IPS-18c (cell line): ENCODE results near the gene OTUD3.
A peak's percentile ranks its signal among the peaks of the same experiment; 100 is the strongest.
"Not testable (repeated sequence)": the region's sequence is repeated elsewhere in the genome, so short reads cannot be mapped to it uniquely, and the experiment has no call there.

Source experiments
- H3K4me3 ChIP-seq: 2 replicates; pipeline ENCODE4 v1.7.0; 2013; ENCODE audit warnings: low read depth, mild to moderate bottlenecking, low read length, moderate library complexity; ENCODE audit not compliant: insufficient read depth
- H3K9me3 ChIP-seq: one replicate; pipeline ENCODE4 v1.6.1; 2013; ENCODE audit warnings: mild to moderate bottlenecking, low read length, moderate library complexity; ENCODE audit not compliant: control insufficient read depth, insufficient read depth

The OTUD3 gene, protein sequence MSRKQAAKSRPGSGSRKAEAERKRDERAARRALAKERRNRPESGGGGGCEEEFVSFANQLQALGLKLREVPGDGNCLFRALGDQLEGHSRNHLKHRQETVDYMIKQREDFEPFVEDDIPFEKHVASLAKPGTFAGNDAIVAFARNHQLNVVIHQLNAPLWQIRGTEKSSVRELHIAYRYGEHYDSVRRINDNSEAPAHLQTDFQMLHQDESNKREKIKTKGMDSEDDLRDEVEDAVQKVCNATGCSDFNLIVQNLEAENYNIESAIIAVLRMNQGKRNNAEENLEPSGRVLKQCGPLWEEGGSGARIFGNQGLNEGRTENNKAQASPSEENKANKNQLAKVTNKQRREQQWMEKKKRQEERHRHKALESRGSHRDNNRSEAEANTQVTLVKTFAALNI

DNA sequence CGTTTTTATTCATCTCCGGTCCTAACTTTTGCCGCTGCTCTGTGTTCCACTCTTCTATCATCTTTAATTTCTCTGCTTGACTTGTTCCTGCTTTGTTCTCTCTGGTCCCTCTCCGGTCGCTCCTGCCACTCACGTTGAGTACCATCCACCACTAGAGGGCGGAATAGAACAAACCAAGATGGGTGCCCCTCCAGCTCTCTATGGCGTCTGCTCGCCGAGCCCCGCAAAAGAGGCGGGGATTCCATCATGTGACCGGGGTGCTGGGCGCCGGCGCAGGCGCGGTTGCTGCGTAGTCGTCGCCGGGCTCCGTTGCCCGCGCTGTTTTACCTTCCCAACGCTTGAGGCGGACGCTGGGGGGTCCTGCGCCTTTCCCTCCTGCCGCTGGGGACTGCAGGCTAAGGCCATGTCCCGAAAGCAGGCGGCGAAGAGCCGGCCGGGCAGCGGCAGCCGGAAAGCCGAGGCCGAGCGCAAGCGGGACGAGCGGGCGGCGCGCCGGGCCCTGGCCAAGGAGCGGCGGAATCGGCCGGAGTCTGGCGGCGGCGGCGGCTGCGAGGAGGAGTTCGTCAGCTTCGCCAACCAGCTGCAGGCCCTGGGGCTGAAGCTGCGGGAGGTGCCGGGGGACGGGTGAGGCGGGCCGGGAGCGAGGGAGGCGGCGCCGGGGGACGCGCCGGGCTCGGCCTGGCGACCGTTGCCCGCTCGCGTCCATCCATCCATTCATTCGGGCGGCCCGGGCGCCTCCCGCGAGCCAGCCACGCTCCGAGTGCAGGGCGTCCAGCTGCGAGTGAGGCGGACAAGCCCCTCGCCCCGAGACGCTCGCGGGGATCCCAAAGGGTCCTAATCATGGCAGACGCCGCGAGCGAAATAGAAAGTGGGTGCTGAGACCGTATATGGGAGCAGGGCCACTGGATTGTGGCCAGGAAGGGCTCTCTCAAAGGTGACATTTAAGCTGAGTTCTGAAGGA, at the start of gene OTUD3:
TSS of gene OTUD3 (plus strand) at position 285 of the 961 bp plus-strand sequence. CDS start at position 404, 119 bp downstream.
- peak within 1 kb of the TSS; percentile 93 for H3K4me3 ChIP-seq
- peaks cover 2% of the 10 kb centered on the region for H3K9me3 ChIP-seq

DNA sequence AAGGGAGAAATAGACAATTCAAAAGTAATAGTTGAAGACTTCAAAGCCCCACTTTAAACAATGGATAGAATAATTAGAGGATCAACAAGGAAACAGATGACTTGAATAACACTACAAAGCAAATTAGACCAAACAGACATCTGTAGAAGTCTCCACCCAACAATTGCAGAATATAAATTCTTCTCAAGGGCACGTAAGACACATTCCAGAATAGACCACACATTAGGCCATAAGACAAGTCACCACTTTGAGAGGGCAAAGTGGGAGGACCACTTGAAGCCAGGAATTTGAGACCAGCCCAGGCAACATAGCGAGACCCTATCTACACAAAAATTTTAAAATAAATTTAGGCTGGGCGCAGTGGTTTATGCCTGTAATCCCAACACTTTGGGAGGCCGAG, 46.6 kb upstream of the OTUD3 start:
- H3K9me3 ChIP-seq = peaks cover 3% of the 10 kb centered on the region
- H3K4me3 ChIP-seq = no peak overlapping the region

DNA sequence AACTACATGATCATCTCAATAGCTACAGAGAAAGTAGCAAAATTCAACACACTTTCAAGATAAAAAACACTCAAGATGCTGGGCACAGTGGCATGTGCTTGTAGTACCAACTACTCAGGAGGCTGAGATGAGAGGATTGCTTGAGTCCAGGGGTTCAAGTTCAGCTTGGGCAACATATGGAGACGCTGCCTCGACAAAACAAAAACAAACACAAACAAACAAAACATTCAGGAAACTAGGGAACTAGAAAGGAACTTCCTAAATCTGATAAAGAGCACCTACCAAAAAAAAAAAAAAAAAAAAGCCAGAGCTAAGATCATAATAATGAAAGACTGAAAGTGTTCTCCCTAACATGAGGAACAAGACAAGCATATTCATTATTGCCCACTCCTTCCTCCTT, 44.3 kb upstream of the OTUD3 start:
- no peaks in the 10 kb centered on the region for H3K9me3 ChIP-seq
- no peak overlapping the region for H3K4me3 ChIP-seq

DNA sequence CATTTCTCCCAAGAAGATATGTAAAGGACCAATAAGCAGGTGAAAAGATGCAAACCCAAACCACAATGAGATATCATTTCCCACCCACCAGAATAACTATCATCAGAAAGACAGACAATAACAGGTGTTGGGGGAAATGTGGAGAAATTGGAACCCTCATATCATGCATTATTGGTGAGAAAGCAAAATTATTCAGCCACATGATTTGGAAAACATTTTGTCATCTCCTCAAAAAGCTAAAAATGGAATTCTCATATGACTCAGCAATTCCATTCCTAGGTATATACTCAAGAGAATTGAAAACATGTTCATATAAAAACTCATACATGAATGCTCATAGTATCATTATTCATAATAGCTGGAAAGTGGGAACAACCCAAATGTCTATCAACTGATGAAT, 42.0 kb upstream of the OTUD3 start:
- H3K9me3 ChIP-seq = no peaks in the 10 kb centered on the region
- no peak overlapping the region for H3K4me3 ChIP-seq

DNA sequence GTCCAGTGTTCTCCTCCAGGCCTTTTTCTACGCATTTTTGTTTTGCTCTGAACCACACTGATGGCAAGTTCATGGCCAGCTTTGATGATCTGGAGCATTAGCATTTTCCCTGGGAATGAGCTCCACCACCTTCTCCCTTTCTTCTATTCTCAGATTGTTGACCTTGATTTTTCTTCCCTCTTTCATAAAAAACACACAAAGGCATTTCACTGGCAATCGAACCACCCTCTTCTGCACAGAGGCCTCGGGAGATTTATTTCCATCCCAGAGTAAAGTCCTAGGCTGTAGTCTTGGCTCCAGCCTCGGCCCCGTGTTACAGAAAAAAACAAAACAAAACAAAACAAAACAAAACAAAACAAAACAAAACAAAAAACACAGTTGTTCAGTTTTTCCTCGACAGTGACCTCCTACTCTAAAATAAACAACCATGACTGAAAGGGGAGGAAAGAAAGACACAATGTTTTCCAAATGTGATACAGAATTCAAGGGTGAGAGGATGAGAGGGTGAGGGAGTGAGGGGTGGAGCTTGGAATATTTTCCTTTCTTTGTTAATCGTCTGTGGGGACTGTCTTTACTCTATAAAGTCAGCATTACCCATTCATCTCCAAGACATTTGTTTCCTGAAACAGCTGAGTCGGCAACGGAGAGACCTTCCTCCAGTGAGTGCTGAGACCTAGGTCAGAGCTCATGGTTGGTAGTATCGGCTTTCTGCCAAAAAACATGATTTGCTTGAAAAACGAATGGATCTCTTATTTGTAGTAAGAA, 37.3 kb upstream of the OTUD3 start:
- H3K9me3 ChIP-seq = no peaks in the 10 kb centered on the region
- no peak overlapping the region for H3K4me3 ChIP-seq

DNA sequence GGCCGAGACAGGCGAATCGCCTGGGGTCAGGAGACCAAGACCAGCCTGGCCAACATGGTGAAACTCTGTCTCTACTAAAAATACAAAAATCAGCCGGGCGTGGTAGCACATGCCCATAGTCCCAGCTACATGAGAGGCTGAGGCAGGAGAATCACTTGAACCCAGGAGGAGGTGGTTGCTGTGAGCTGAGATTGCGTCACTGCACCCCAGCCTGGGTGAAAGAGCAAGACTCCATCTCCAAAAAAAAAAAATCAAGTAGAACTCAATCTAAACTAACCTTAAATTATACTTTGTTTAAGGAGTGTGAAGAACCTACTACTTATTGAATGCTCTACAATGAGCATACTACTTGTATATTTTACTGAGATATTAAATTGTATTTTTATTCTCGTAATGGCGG, 36.6 kb upstream of the OTUD3 start:
- H3K4me3 ChIP-seq = no peak overlapping the region
- no peaks in the 10 kb centered on the region for H3K9me3 ChIP-seq

DNA sequence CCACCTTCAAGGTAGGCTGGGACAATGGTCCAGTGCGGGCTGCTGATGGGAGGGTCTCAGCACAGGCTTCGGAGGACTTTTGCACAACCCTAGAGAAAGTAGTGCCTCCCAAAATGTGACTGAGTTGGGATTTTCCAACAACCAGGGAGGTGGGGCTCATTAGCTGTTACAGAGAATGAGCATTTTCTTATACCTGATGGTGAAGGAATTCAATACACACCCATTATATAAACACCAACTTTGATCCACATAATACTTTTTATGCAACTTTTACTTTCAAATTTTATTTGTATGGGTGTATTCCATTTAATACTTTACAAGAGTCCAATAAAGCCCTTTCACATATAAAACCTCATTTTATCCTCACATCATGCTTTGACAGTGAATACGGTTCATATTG, 35.9 kb upstream of the OTUD3 start:
- Histone ChIP-seq H3K9me3 (no peaks in the 10 kb centered on the region), H3K4me3 (no peak overlapping the region)

DNA sequence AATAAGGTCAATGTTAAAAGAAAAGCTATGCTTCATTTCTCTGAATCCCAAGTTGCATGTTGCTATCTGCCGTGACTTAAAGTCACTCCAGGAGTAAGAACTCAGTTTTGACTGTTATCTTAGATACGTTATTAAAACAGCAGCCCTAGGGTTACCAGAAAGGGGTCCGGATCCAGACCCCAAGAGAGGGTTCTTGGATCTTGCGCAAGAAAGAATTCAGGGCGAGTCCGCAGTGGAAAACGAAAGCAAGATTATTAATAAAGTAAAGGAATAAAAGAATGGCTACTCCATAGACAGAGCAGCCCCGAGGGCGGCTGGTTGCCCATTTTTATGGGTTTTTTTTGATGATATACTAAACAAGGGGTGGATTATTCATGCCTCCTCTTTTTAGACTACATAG, 34.9 kb upstream of the OTUD3 start:
- H3K4me3 ChIP-seq, H3K9me3 ChIP-seq: not testable (repeated sequence)

DNA sequence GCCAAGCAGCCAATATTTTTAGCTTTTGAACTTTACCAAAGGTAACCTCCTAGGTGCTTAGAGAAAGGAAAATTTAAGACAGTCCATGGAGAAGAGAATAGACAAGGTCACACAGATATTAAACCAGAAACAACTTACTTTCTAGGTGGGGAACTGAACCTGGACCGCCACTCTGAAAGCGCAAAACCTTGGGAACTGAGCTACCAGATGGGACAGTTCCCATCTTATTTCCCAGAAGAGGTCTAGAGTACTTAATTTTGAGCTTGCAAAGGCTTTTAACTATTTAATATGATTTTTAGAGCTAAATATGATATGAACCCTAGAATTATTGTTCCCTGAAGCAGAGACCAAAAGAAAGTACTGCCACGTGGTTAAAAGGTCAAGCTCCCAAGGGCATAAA, 32.9 kb upstream of the OTUD3 start:
- H3K9me3 ChIP-seq, H3K4me3 ChIP-seq: not testable (repeated sequence)

DNA sequence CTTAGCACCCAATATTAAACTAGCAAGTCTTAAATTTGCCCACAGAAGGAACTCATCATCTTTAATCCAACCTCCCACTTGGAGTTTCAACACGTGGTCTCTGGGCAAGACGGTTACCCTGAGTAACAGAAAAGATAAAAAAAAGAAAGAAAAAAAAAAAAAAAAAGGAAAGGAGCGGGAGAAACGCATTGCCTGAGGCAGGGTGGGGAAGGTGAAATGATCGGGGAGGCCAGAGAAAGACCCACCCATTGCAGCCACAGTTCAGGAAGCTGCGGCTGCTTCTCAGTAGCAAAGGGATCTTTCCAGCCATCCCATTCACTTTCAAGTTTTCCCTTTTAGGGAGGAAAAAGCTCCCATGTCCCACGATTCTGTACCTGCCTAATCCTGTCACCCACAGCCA, 32.0 kb upstream of the OTUD3 start:
- H3K4me3 ChIP-seq = no peak overlapping the region
- H3K9me3 ChIP-seq = no peaks in the 10 kb centered on the region

DNA sequence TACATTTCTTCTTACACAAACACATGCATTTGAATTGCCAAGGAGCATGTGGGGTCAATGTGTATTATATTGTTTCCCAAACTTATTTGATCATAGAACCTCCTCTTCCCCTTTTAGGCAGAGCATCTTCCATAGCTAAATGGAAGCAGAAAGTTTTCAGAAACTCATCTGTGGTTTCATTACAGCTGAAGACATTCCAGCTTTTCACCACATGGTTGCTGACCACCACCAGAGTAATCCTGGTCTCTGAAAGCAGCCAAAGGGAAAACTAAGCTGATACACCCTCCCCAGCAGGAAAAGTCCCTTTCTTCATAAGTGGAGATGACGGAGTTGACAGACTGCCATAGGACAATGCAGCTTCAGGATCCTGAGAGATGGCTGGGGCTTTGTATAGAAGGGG, 30.2 kb upstream of the OTUD3 start:
- Histone ChIP-seq H3K4me3 (no peak overlapping the region), H3K9me3 (no peaks in the 10 kb centered on the region)

DNA sequence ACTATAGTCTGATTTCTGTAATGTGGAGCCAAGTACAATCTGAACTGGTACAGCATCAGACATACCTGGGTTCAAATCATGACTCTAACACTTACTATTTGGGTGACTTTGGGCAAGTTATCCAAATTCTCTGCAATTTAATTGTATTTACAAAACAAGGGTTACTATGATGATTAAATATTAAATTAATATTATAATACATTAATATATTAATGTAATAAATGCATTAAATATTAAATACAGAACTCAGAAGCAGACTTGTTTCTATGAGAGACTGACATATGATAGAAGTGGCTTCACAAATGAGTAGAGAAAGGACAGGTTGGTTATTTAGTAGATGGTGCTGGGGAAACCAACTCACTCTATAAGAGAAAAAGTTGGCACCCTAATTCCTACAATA, 27.3 kb upstream of the OTUD3 start:
- H3K4me3 ChIP-seq = no peak overlapping the region
- H3K9me3 ChIP-seq = no peaks in the 10 kb centered on the region

DNA sequence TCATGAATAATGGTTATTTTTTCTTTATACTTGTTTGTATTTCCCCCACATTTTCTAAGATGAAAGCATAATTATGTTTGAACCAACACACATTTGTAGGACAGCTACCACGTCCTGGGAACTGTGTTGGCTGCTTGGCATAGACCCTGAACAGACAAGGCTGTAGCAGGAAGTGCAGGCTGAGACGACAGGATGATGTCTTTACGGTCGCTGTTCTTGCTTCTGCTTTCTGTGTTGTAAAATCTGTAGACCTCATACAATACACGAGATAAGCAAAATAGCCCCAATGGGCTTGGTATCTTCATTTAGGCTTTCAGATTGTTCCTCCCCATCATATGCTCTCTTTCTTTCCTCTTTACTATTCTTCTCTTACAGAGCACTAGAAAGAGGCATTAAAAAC, 23.3 kb upstream of the OTUD3 start:
- H3K9me3 ChIP-seq = peaks cover 4% of the 10 kb centered on the region
- no peak overlapping the region for H3K4me3 ChIP-seq

DNA sequence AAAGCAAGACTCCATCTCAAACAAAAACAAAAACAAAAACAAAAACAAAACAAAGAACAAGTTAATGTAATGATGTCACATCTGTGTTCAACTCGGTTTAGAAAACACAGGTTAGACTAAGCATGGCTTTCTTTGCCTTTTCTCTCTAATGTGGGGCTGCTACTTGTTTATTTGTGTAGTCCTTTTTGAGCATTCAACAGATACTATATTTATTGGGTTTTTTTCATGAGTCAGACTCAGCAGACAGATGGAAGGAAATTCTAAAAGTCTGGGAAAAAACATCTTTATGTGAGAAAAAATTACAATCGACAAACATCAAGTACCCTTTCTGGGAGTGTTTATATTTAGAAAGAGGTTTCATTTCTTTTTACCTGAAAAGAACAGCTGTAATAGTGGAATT, 22.3 kb upstream of the OTUD3 start:
- H3K9me3 ChIP-seq = peaks cover 4% of the 10 kb centered on the region
- H3K4me3 ChIP-seq = no peak overlapping the region

DNA sequence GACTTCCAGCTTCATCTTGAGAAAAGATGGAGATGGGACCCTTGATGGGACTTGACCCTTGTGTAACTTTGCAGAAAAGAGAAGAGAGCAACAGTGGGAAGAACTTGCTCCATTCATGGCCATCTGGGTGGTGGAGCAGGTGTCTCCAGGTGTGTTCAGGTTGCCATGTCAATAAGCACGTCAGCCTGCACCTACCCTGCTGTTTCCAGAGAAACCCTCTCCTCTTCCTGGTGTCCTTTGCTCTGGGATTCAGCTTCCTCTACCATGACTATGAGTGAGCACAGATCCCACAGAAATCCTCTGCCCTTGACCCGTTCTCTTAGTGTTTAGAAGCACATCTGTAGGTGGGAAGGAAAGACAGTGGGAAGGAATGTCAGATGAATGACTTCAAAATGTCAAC, 21.8 kb upstream of the OTUD3 start:
- H3K9me3 ChIP-seq = peaks cover 4% of the 10 kb centered on the region

DNA sequence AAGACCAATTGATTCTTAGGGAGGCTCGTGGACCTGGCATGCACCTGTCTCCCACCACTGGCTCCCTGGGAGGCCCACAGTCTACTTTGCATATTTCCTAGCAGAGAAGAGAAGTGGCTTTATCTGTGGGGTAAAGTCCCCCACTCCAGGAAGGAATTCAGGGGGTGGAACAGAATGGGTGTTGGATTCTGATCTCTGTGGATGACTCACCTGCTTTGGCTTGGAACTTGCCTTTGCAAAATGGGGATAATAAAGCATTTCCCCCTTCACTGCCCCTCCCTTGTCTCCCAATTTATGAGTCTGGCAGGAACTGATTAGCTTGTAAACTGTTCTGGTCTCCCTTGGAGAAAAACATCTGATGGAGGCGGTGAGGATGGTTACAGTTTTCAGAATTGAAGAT, 21.2 kb upstream of the OTUD3 start:
- H3K9me3 ChIP-seq = peaks cover 4% of the 10 kb centered on the region
- no peak overlapping the region for H3K4me3 ChIP-seq

More for the DNA sequence above, 21.8 kb upstream of the OTUD3 start:
- H3K4me3 ChIP-seq = no peak overlapping the region; the same call in 1 of the 2 replicates

DNA sequence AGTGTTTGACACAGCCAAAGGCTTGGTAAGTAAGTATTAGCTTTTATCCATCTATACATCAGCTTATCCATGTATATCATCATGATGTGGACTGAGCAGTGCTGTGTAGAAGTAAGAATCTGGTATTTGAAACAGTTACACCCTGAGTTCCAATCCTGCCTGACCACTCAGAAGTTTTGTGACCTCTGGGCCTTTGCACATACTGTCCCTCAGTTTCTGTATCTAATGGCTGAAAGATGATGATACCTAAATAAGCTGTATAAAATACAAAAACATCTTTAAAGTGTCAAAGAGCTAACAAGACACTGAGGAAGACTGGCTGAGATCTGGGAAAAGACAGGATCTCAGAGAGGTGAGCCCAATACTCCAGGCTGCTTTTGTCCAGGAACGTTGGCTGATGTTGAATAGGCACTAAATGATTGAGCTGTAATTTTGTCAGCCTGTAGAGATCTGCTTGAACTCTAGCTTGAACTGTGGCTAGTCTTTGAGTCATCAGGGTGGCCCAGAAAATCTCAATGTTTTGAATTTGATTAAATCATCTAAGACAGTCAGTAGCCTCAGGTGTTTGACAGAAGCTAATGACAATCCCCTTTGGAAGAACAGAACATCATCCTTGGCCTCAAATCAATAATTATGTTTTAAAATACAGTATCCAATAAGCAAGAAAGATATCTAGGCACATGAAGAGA, 20.2 kb upstream of the OTUD3 start:
- Histone ChIP-seq H3K4me3 (no peak overlapping the region), H3K9me3 (peaks cover 4% of the 10 kb centered on the region)
